HepG2 (cell line): ENCODE measurements around the gene SPTBN4. TPM values are rescaled to one million over a fixed set of nuclear protein-coding genes. Genes with fewer than 3 reads are reported as not detected.

Source experiments
- BCLAF1 ChIP-seq: fragments of 450-650 bp; IDR thresholded peaks from 2 replicates; pipeline ENCODE4 v1.6.1; 2017; ENCODE audit warnings: mild to moderate bottlenecking
- HDAC2 ChIP-seq: sonication (generic); formaldehyde crosslinking; IDR thresholded peaks from 2 replicates; pipeline ENCODE4 v1.4.0; 2020; ENCODE audit warnings: missing genetic modification reagents
- KAT2B ChIP-seq: fragments of 150-350 bp; IDR thresholded peaks from 2 replicates; pipeline ENCODE4 v1.6.1; 2014; ENCODE audit warnings: low read depth, low read length, borderline replicate concordance
- LBX2 ChIP-seq: sonication (generic); formaldehyde crosslinking; IDR thresholded peaks from 2 replicates; pipeline ENCODE4 v1.5.0; 2020; ENCODE audit warnings: missing genetic modification reagents, mild to moderate bottlenecking, borderline replicate concordance
- NCOR1 ChIP-seq: fragments of 200-600 bp; sonication (generic); IDR thresholded peaks from 2 replicates; pipeline ENCODE4 v1.7.0; 2017; ENCODE audit warnings: antibody characterized with exemption, low read length, borderline replicate concordance
- NFYC ChIP-seq: IDR thresholded peaks from 2 replicates; pipeline ENCODE4 v1.6.1; 2016; ENCODE audit warnings: missing genetic modification reagents, missing compliant biosample characterization
- REPIN1 ChIP-seq: sonication (generic); formaldehyde crosslinking; IDR thresholded peaks from 2 replicates; pipeline ENCODE4 v1.8.0; 2022; ENCODE audit warnings: missing genetic modification reagents, low read depth, mild to moderate bottlenecking, borderline replicate concordance
- TBL1XR1 ChIP-seq: fragments of 150-350 bp; IDR thresholded peaks from 2 replicates; pipeline ENCODE4 v1.6.1; 2014; ENCODE audit warnings: borderline replicate concordance, low read length; ENCODE audit not compliant: partially characterized antibody
- TEAD2 ChIP-seq: sonication (generic); formaldehyde crosslinking; IDR thresholded peaks from 2 replicates; pipeline ENCODE4 v1.9.0; 2021; ENCODE audit warnings: missing genetic modification reagents
- ZBTB20 ChIP-seq: sonication (generic); formaldehyde crosslinking; IDR thresholded peaks from 2 replicates; pipeline ENCODE4 v1.8.1; 2023; ENCODE audit warnings: missing genetic modification reagents, low read depth, mild to moderate bottlenecking, borderline replicate concordance
- ZMYM4 ChIP-seq: sonication (generic); formaldehyde crosslinking; IDR thresholded peaks from 2 replicates; pipeline ENCODE4 v1.8.1; 2023; ENCODE audit warnings: mild to moderate bottlenecking, missing genetic modification reagents
- ZNF264 ChIP-seq: sonication (generic); formaldehyde crosslinking; IDR thresholded peaks from 2 replicates; pipeline ENCODE4 v1.4.0; 2020; ENCODE audit warnings: missing genetic modification reagents
- ZNF343 ChIP-seq: sonication (generic); formaldehyde crosslinking; IDR thresholded peaks from 2 replicates; pipeline ENCODE4 v1.4.0; 2020; ENCODE audit warnings: mild to moderate bottlenecking, missing genetic modification reagents
- ZNF501 ChIP-seq: sonication (generic); formaldehyde crosslinking; IDR thresholded peaks from 2 replicates; pipeline ENCODE4 v1.5.1; 2020; ENCODE audit warnings: mild to moderate bottlenecking, moderate library complexity, missing genetic modification reagents
- polyA plus RNA-seq, 8 experiments: library from polyadenylated mRNA; depleted of rRNA in 3 of 8; stranded (reverse) in 7 of 8; unstranded in 1 of 8; fragments of >200 nt; fragmentation: Illumina TruSeq in 4 of 8; extraction: Trizol in 4 of 8; gene quantifications; 2 replicates each; pipeline versions ENCODE4 v1.2.1 to v1.2.3, GENCODE V29; 2011 to 2016; ENCODE audit warnings: low read depth in 4 of 8, missing spikeins in 1 of 8, mixed read lengths in 1 of 8; ENCODE audit not compliant: insufficient read depth in 1 of 8
- total RNA-seq, 5 experiments: library from RNA; depleted of rRNA; stranded (reverse); fragments of >200 nt; fragmentation: Illumina TruSeq; extraction: Trizol; gene quantifications; 2 replicates each; pipeline ENCODE4 v1.2.3, GENCODE V29; 2016; ENCODE audit warnings: low read depth in 1 of 5
- TF ChIP-seq, protein P1 (sequence below): IDR thresholded peaks from 2 replicates; pipeline ENCODE4 v1.6.1; 2016; ENCODE audit warnings: mild to moderate bottlenecking
- TF ChIP-seq, protein P2 (sequence below): sonication (generic); formaldehyde crosslinking; IDR thresholded peaks from 2 replicates; pipeline ENCODE4 v1.8.0; 2022; ENCODE audit warnings: missing genetic modification reagents, mild to moderate bottlenecking, borderline replicate concordance
- TF ChIP-seq, protein P3 (sequence below): sonication (generic); formaldehyde crosslinking; IDR thresholded peaks from 2 replicates; pipeline ENCODE4 v1.9.0; 2021; ENCODE audit warnings: missing genetic modification reagents, borderline replicate concordance
- TF ChIP-seq, protein P4 (sequence below): sonication (generic); formaldehyde crosslinking; conservative IDR thresholded peaks from 2 replicates; pipeline ENCODE4 v1.8.0; 2022; ENCODE audit warnings: mild to moderate bottlenecking, moderate library complexity, missing genetic modification reagents

Gene SPTBN4
- total and polyA plus RNA-seq, 2 of the 13 experiments (the other 11 are each of a cell fraction or from before 2014, with no cell fraction given), result 0.11 TPM

DNA sequence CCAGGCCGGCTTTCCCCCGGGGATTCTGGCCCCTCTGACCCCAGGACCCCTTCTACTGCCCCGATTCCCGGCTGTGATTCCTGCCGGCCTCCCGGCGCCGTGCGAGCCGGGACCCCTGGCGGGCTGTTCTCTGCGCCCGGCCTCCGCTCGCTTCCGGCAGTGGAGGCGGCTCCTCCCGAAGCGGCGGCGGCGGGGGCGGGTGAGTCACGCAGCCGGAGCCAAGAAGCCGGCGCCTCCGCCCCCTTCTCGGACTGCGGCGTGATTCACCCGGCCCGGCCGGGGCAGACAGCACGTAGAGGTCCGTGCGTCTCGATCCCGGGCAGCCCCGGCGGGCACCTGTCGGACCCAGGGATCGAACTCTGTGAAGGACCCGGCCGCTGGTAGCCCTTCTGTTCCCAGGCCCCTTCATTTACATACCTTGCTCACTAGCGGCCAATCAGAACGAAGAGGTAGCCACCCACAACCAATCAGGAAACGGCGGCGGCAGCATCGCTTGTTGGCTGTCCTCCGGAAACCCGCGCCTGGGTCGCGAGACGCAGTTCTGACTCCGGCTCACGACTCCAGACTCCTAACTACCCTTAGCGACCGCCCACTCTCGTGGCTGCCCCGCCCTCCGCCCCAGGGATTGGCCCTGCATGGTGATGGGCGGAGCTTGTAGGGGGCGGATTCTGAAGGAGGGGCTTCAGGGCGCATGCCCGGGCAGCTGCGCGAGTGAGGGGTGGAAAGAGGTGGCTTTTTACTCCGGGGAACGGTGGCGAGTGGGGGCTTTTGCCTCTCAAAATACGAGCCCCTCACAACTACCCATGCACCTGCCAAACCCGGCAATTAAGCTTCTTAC is 41.1 kb upstream of the SPTBN4 start, which contains the start of gene SERTAD1 (continued):
- TF ChIP-seq, protein P1, sequence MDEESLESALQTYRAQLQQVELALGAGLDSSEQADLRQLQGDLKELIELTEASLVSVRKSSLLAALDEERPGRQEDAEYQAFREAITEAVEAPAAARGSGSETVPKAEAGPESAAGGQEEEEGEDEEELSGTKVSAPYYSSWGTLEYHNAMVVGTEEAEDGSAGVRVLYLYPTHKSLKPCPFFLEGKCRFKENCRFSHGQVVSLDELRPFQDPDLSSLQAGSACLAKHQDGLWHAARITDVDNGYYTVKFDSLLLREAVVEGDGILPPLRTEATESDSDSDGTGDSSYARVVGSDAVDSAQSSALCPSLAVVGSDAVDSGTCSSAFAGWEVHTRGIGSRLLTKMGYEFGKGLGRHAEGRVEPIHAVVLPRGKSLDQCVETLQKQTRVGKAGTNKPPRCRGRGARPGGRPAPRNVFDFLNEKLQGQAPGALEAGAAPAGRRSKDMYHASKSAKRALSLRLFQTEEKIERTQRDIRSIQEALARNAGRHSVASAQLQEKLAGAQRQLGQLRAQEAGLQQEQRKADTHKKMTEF, result peak; percentile 76
- TF ChIP-seq ZNF343 (CRISPR knock-in tag) (0 out of 2 replicates have a peak, but pooled peaks have one; percentile 42), ZNF501 (CRISPR knock-in tag) (peak; percentile 82), ZNF264 (CRISPR knock-in tag) (peak; percentile 81), KAT2B (no peak), NFYC (CRISPR knock-in tag) (peak; percentile 93), LBX2 (CRISPR knock-in tag) (no peak), NCOR1 (no peak; the same call in 1 of the 2 replicates), TEAD2 (CRISPR knock-in tag) (no peak), ZMYM4 (CRISPR knock-in tag) (peak; percentile 69), TBL1XR1 (peak; percentile 24), BCLAF1 (no peak), HDAC2 (CRISPR knock-in tag) (peak; percentile 11; the same call in 1 of the 2 replicates), ZBTB20 (CRISPR knock-in tag) (0 out of 2 replicates have a peak, but pooled peaks have one; percentile 26), REPIN1 (CRISPR knock-in tag) (no peak)
- TF ChIP-seq, protein P2, sequence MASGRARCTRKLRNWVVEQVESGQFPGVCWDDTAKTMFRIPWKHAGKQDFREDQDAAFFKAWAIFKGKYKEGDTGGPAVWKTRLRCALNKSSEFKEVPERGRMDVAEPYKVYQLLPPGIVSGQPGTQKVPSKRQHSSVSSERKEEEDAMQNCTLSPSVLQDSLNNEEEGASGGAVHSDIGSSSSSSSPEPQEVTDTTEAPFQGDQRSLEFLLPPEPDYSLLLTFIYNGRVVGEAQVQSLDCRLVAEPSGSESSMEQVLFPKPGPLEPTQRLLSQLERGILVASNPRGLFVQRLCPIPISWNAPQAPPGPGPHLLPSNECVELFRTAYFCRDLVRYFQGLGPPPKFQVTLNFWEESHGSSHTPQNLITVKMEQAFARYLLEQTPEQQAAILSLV (CRISPR knock-in tag), result no peak
- TF ChIP-seq, protein P3, sequence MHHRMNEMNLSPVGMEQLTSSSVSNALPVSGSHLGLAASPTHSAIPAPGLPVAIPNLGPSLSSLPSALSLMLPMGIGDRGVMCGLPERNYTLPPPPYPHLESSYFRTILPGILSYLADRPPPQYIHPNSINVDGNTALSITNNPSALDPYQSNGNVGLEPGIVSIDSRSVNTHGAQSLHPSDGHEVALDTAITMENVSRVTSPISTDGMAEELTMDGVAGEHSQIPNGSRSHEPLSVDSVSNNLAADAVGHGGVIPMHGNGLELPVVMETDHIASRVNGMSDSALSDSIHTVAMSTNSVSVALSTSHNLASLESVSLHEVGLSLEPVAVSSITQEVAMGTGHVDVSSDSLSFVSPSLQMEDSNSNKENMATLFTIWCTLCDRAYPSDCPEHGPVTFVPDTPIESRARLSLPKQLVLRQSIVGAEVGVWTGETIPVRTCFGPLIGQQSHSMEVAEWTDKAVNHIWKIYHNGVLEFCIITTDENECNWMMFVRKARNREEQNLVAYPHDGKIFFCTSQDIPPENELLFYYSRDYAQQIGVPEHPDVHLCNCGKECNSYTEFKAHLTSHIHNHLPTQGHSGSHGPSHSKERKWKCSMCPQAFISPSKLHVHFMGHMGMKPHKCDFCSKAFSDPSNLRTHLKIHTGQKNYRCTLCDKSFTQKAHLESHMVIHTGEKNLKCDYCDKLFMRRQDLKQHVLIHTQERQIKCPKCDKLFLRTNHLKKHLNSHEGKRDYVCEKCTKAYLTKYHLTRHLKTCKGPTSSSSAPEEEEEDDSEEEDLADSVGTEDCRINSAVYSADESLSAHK (CRISPR knock-in tag), result no peak
- TF ChIP-seq, protein P4, sequence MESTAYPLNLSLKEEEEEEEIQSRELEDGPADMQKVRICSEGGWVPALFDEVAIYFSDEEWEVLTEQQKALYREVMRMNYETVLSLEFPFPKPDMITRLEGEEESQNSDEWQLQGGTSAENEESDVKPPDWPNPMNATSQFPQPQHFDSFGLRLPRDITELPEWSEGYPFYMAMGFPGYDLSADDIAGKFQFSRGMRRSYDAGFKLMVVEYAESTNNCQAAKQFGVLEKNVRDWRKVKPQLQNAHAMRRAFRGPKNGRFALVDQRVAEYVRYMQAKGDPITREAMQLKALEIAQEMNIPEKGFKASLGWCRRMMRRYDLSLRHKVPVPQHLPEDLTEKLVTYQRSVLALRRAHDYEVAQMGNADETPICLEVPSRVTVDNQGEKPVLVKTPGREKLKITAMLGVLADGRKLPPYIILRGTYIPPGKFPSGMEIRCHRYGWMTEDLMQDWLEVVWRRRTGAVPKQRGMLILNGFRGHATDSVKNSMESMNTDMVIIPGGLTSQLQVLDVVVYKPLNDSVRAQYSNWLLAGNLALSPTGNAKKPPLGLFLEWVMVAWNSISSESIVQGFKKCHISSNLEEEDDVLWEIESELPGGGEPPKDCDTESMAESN (CRISPR knock-in tag), result no peak
